SK-N-SH treated with all-trans-retinoic acid at 6 μM for 48 hours (cell line): ENCODE measurements around the gene RTN4IP1.

ENCODE experiments used
- ATAC-seq: fragments of 200-7000 bp; cut with Tn5 transposase; 3 replicates; pipeline ENCODE4 v1.9.1; 2020; ENCODE audit warnings: mild to moderate bottlenecking, moderate library complexity
- ARNTL ChIP-seq: fragments of 450-650 bp; formaldehyde crosslinking; IDR thresholded peaks from 2 replicates; pipeline ENCODE4 v1.5.0; 2020; ENCODE audit warnings: low read depth, mild to moderate bottlenecking, moderate library complexity, borderline replicate concordance
- BACH2 ChIP-seq: fragments of 250-450 bp; sonication (Bioruptor Pico); IDR thresholded peaks from 2 replicates; pipeline ENCODE4 v1.9.0; 2021; ENCODE audit warnings: mild to moderate bottlenecking, borderline replicate concordance
- ESRRG ChIP-seq: fragments of 250-450 bp; sonication (Bioruptor Pico); IDR thresholded peaks from 2 replicates; pipeline ENCODE4 v1.6.1; 2021; ENCODE audit warnings: mild to moderate bottlenecking
- GLIS3 ChIP-seq: fragments of 250-450 bp; sonication (Bioruptor Pico); IDR thresholded peaks from 2 replicates; pipeline ENCODE4 v1.5.0; 2020; ENCODE audit warnings: mild to moderate bottlenecking, moderate library complexity
- ISL1 ChIP-seq: fragments of 250-450 bp; sonication (Bioruptor Pico); IDR thresholded peaks from 2 replicates; pipeline ENCODE4 v2.1.2; 2022; ENCODE audit warnings: mild to moderate bottlenecking, moderate library complexity
- OSR1 ChIP-seq: fragments of 250-450 bp; sonication (Bioruptor Pico); IDR thresholded peaks from 2 replicates; pipeline ENCODE4 v1.8.0; 2022; ENCODE audit warnings: moderate library complexity, mild to moderate bottlenecking, inconsistent platforms
- PPARA ChIP-seq: fragments of 250-450 bp; sonication (Bioruptor Pico); IDR thresholded peaks from 2 replicates; pipeline ENCODE4 v1.5.0; 2020; ENCODE audit warnings: mild to moderate bottlenecking, borderline replicate concordance
- RARB ChIP-seq: fragments of 250-450 bp; sonication (Bioruptor Pico); IDR thresholded peaks from 2 replicates; pipeline ENCODE4 v1.8.0; 2021; ENCODE audit warnings: mild to moderate bottlenecking, moderate library complexity
- SNAI2 ChIP-seq: fragments of 250-450 bp; sonication (Bioruptor Pico); IDR thresholded peaks from 2 replicates; pipeline ENCODE4 v1.5.0; 2020; ENCODE audit warnings: mild to moderate bottlenecking, moderate library complexity
- TCF4 ChIP-seq: fragments of 250-450 bp; sonication (Bioruptor Pico); IDR thresholded peaks from 2 replicates; pipeline ENCODE4 v1.8.0; 2021; ENCODE audit warnings: mild to moderate bottlenecking, moderate library complexity, borderline replicate concordance
- TOX ChIP-seq: fragments of 250-450 bp; sonication (Bioruptor Pico); IDR thresholded peaks from 2 replicates; pipeline ENCODE4 v1.8.0; 2021; ENCODE audit warnings: mild to moderate bottlenecking, moderate library complexity, borderline replicate concordance
- ZC3H10 ChIP-seq: fragments of 250-450 bp; sonication (Bioruptor Pico); IDR thresholded peaks from 2 replicates; pipeline ENCODE4 v1.5.1; 2021; ENCODE audit warnings: mild to moderate bottlenecking, moderate library complexity
- ZFP3 ChIP-seq: fragments of 250-450 bp; sonication (Bioruptor Pico); IDR thresholded peaks from 2 replicates; pipeline ENCODE4 v1.5.0; 2020; ENCODE audit warnings: mild to moderate bottlenecking, moderate library complexity
- ZFP30 ChIP-seq: fragments of 450-650 bp; formaldehyde crosslinking; IDR thresholded peaks from 2 replicates; pipeline ENCODE4 v1.5.0; 2022; ENCODE audit warnings: mild to moderate bottlenecking, moderate library complexity
- ZNF565 ChIP-seq: fragments of 450-650 bp; formaldehyde crosslinking; conservative IDR thresholded peaks from 2 replicates; pipeline ENCODE4 v1.5.0; 2020; ENCODE audit warnings: low read depth, mild to moderate bottlenecking, moderate library complexity
- ZNF70 ChIP-seq: fragments of 450-650 bp; formaldehyde crosslinking; IDR thresholded peaks from 2 replicates; pipeline ENCODE4 v1.5.0; 2020; ENCODE audit warnings: mild to moderate bottlenecking, moderate library complexity
- ZNF8 ChIP-seq: fragments of 450-650 bp; formaldehyde crosslinking; IDR thresholded peaks from 2 replicates; pipeline ENCODE4 v1.5.0; 2020; ENCODE audit warnings: mild to moderate bottlenecking, moderate library complexity
- TF ChIP-seq, protein P1 (sequence below): fragments of 250-450 bp; sonication (Bioruptor Pico); IDR thresholded peaks from 2 replicates; pipeline ENCODE4 v1.8.0; 2020; ENCODE audit warnings: mild to moderate bottlenecking, moderate library complexity, borderline replicate concordance
- TF ChIP-seq, protein P2 (sequence below): fragments of 250-450 bp; sonication (Bioruptor Pico); IDR thresholded peaks from 2 replicates; pipeline ENCODE4 v1.5.0; 2020; ENCODE audit warnings: mild to moderate bottlenecking, moderate library complexity
- TF ChIP-seq, protein P3 (sequence below): fragments of 250-450 bp; sonication (Bioruptor Pico); IDR thresholded peaks from 2 replicates; pipeline ENCODE4 v1.8.0; 2021; ENCODE audit warnings: low read depth, mild to moderate bottlenecking, moderate library complexity, borderline replicate concordance
- TF ChIP-seq, protein P4 (sequence below): fragments of 250-450 bp; sonication (Bioruptor Pico); IDR thresholded peaks from 2 replicates; pipeline ENCODE4 v1.5.1; 2020; ENCODE audit warnings: low read depth, mild to moderate bottlenecking, moderate library complexity
- TF ChIP-seq, protein P5 (sequence below): fragments of 250-450 bp; sonication (Bioruptor Pico); IDR thresholded peaks from 2 replicates; pipeline ENCODE4 v1.5.1; 2021; ENCODE audit warnings: mild to moderate bottlenecking, moderate library complexity

Gene RTN4IP1

DNA sequence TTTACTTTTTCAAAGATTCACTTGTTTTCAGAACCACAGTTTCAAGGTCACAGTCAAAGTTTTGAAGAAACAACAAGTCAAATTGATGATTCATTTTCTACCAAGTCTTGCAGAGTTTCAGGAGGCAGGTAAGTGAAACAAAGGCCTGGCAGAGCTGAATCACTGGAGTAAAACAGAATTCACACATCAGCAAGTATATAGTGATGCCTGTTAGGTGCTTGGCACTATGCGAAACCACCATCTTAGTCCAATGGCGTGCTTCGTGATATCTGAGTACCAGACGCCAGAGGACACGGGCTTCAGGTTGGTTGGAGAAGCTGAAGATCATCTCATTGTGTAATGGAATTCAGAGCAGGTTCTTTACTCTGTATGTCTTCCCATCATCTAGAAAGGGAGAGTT lies 75.9 kb downstream of the RTN4IP1 start:
- TF ChIP-seq GLIS3 (CRISPR knock-in tag) (no peak), ZNF8 (CRISPR knock-in tag) (no peak), SNAI2 (CRISPR knock-in tag) (no peak), ISL1 (CRISPR knock-in tag) (no peak), ZFP30 (CRISPR knock-in tag) (no peak), ARNTL (CRISPR knock-in tag) (no peak), TOX (CRISPR knock-in tag) (no peak), PPARA (CRISPR knock-in tag) (no peak), ZNF70 (no peak), OSR1 (CRISPR knock-in tag) (no peak), ZNF565 (CRISPR knock-in tag) (no peak), ZC3H10 (no peak), TCF4 (CRISPR knock-in tag) (no peak), ZFP3 (CRISPR knock-in tag) (no peak), ESRRG (CRISPR knock-in tag) (no peak)
- TF ChIP-seq, protein P1, sequence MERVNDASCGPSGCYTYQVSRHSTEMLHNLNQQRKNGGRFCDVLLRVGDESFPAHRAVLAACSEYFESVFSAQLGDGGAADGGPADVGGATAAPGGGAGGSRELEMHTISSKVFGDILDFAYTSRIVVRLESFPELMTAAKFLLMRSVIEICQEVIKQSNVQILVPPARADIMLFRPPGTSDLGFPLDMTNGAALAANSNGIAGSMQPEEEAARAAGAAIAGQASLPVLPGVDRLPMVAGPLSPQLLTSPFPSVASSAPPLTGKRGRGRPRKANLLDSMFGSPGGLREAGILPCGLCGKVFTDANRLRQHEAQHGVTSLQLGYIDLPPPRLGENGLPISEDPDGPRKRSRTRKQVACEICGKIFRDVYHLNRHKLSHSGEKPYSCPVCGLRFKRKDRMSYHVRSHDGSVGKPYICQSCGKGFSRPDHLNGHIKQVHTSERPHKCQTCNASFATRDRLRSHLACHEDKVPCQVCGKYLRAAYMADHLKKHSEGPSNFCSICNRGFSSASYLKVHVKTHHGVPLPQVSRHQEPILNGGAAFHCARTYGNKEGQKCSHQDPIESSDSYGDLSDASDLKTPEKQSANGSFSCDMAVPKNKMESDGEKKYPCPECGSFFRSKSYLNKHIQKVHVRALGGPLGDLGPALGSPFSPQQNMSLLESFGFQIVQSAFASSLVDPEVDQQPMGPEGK (CRISPR knock-in tag) = no peak
- TF ChIP-seq, protein P2, sequence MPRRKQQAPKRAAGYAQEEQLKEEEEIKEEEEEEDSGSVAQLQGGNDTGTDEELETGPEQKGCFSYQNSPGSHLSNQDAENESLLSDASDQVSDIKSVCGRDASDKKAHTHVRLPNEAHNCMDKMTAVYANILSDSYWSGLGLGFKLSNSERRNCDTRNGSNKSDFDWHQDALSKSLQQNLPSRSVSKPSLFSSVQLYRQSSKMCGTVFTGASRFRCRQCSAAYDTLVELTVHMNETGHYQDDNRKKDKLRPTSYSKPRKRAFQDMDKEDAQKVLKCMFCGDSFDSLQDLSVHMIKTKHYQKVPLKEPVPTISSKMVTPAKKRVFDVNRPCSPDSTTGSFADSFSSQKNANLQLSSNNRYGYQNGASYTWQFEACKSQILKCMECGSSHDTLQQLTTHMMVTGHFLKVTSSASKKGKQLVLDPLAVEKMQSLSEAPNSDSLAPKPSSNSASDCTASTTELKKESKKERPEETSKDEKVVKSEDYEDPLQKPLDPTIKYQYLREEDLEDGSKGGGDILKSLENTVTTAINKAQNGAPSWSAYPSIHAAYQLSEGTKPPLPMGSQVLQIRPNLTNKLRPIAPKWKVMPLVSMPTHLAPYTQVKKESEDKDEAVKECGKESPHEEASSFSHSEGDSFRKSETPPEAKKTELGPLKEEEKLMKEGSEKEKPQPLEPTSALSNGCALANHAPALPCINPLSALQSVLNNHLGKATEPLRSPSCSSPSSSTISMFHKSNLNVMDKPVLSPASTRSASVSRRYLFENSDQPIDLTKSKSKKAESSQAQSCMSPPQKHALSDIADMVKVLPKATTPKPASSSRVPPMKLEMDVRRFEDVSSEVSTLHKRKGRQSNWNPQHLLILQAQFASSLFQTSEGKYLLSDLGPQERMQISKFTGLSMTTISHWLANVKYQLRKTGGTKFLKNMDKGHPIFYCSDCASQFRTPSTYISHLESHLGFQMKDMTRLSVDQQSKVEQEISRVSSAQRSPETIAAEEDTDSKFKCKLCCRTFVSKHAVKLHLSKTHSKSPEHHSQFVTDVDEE (CRISPR knock-in tag) = no peak
- TF ChIP-seq, protein P3, sequence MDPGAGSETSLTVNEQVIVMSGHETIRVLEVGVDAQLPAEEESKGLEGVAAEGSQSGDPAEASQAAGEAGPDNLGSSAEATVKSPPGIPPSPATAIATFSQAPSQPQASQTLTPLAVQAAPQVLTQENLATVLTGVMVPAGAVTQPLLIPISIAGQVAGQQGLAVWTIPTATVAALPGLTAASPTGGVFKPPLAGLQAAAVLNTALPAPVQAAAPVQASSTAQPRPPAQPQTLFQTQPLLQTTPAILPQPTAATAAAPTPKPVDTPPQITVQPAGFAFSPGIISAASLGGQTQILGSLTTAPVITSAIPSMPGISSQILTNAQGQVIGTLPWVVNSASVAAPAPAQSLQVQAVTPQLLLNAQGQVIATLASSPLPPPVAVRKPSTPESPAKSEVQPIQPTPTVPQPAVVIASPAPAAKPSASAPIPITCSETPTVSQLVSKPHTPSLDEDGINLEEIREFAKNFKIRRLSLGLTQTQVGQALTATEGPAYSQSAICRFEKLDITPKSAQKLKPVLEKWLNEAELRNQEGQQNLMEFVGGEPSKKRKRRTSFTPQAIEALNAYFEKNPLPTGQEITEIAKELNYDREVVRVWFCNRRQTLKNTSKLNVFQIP = no peak
- TF ChIP-seq, protein P4, sequence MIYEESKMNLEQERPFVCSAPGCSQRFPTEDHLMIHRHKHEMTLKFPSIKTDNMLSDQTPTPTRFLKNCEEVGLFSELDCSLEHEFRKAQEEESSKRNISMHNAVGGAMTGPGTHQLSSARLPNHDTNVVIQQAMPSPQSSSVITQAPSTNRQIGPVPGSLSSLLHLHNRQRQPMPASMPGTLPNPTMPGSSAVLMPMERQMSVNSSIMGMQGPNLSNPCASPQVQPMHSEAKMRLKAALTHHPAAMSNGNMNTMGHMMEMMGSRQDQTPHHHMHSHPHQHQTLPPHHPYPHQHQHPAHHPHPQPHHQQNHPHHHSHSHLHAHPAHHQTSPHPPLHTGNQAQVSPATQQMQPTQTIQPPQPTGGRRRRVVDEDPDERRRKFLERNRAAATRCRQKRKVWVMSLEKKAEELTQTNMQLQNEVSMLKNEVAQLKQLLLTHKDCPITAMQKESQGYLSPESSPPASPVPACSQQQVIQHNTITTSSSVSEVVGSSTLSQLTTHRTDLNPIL = no peak
- TF ChIP-seq, protein P5, sequence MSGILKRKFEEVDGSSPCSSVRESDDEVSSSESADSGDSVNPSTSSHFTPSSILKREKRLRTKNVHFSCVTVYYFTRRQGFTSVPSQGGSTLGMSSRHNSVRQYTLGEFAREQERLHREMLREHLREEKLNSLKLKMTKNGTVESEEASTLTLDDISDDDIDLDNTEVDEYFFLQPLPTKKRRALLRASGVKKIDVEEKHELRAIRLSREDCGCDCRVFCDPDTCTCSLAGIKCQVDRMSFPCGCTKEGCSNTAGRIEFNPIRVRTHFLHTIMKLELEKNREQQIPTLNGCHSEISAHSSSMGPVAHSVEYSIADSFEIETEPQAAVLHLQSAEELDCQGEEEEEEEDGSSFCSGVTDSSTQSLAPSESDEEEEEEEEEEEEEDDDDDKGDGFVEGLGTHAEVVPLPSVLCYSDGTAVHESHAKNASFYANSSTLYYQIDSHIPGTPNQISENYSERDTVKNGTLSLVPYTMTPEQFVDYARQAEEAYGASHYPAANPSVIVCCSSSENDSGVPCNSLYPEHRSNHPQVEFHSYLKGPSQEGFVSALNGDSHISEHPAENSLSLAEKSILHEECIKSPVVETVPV (CRISPR knock-in tag) = no peak
- no peak for ATAC-seq

DNA sequence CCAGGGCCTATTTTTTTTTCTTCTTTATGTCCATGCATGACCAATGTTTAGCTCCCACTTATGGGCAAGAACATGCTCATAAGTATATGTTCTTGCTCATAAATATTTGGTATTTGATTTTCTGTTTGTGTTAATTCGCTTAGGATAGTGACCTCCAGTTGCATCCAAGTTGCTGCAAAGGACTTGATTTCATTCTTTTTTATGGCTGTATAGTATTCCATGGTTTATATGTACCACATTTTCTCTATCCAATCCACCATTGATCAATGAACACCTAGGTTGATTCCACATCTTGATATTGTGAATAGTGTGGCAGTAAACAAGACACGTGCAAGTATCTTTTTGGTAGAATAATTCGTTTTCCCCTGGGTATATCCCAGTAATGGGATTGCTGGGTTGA lies 78.1 kb downstream of the RTN4IP1 start:
- TF ChIP-seq RARB (CRISPR knock-in tag) (no peak), ISL1 (CRISPR knock-in tag) (no peak), ZFP30 (CRISPR knock-in tag) (no peak), PPARA (CRISPR knock-in tag) (no peak), BACH2 (CRISPR knock-in tag) (no peak), SNAI2 (CRISPR knock-in tag) (no peak), ESRRG (CRISPR knock-in tag) (no peak), GLIS3 (CRISPR knock-in tag) (no peak)
- TF ChIP-seq, protein P4 = no peak
- TF ChIP-seq, protein P2 (CRISPR knock-in tag) = no peak
- TF ChIP-seq, all 23 proteins: peak for 0
- ATAC-seq = no peak
